ENCODE data around the gene GRPEL1.

GRCh38 chr4:7070729-7071511 lies 3.1 kb upstream of the GRPEL1 start:
- TF ChIP-seq CTCF (IDR thresholded peaks at IDR 0.05; ENCODE audit: insufficient read depth, low read length) (peak; percentile 99), REST (IDR thresholded peaks at IDR 0.05; ENCODE audit: insufficient replicate concordance, low read depth) (no peak)

Data from HL-60 (cell line).